Measurements from ENCODE around the gene BFSP2. TPM values are rescaled to one million over a fixed set of nuclear protein-coding genes. Genes with fewer than 3 reads are reported as not detected.

Gene BFSP2
- total and polyA plus RNA-seq, 2 of the 13 experiments (the other 11 are each of a cell fraction or from before 2014, with no cell fraction given), result not detected

DNA sequence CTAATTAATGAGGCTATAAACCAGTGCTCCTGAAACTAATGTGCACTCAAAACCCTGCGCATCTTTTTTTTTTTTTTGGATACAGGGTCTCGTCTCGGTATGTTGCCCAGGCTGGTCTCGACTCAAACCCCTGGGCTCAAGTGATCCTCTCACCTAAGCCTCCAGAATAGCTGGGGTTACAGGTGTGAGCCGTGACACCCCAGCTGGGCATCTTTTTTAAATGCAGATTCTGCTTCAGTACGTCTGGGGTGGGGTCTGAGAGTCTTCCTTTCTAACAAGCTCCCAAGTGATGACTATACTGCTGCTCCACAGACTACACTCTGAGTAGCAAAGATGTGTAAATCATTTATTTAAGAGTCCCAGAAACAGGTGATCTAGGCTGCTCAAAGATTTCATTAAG is 73.0 kb downstream of the BFSP2 start:
- Histone ChIP-seq H3K9ac (ENCODE audit: insufficient read depth, low read depth, low read length) (no peak overlapping the region), H3K27me3 (ENCODE audit: control insufficient read depth in 1 of 2, insufficient read depth in 2 of 2, low read length in 2 of 2) (no peaks in the 10 kb centered on the region; a peak in 2 of 5 replicates), H3K36me3 (replicated peaks in 1 of 2; ENCODE audit: control insufficient read depth in 1 of 2, insufficient read depth in 2 of 2, low read length in 2 of 2) (no peaks in the 10 kb centered on the region), H2AFZ (ENCODE audit: low read length) (no peak overlapping the region), H3K4me1 (ENCODE audit: insufficient read depth, low read length) (peaks cover 41% of the 10 kb centered on the region), H3K9me3 (ENCODE audit: low read length) (no peaks in the 10 kb centered on the region), H4K20me1 (ENCODE audit: insufficient read depth, low read length) (no peaks in the 10 kb centered on the region), H3K79me2 (ENCODE audit: insufficient read depth, low read length) (no peaks in the 10 kb centered on the region), H3K27ac (ENCODE audit: extremely low read length, insufficient read depth, low read length) (no peak overlapping the region), H3K4me2 (ENCODE audit: low read depth, low read length) (no peak overlapping the region), H3K4me3 (replicated peaks in 1 of 3; ENCODE audit: insufficient read depth in 1 of 3, low read depth in 2 of 3, low read length in 3 of 3) (no peak overlapping the region)
- in situ Hi-C loops (cut with HindIII; ENCODE audit: extremely low pct_ligation_motif_present, low pct_unique_long_range_greater_than_20kb), result no loop called here
- DNase-seq (ENCODE audit: low spot score) (no peak), FAIRE-seq (no peak), ATAC-seq (no peak)
- ChIA-PET CTCF (ENCODE audit: low intra/inter-chr PET ratio, low total read pairs) (no interaction called here), POLR2A (no interaction called here)
- BruUV-seq (replicated peaks), result no TSS peak
- WGBS (ENCODE audit: low lambda C conversion rate), result 75% methylated on average over 6 of the region's 6 CpGs
- intact Hi-C loops (cut with micrococcal nuclease; ENCODE audit: unreplicated experiment), result no loop called here
- TF ChIP-seq TFDP1 (CRISPR knock-in tag; IDR thresholded peaks at IDR 0.05; ENCODE audit: borderline replicate concordance) (no peak), MATR3 (CRISPR knock-in tag; IDR thresholded peaks at IDR 0.05) (no peak), ZSCAN21 (CRISPR knock-in tag; IDR thresholded peaks at IDR 0.05; ENCODE audit: borderline replicate concordance) (no peak), ZNF800 (CRISPR knock-in tag; IDR thresholded peaks at IDR 0.05) (no peak), HCFC1 (IDR thresholded peaks at IDR 0.05; ENCODE audit: low read depth, low read length) (no peak), KMT2A (CRISPR knock-in tag; IDR thresholded peaks at IDR 0.05) (no peak)
